Activated CD8-positive, alpha-beta memory T cell treated with anti-CD3 and anti-CD28 coated beads for 4 hours (primary cell): ENCODE data around the gene CNIH3.

Source experiments
- DNase-seq, 2 donors: peaks; one replicate each; pipeline ENCODE4 v3.0.0-alpha.2; 2020; ENCODE audit warnings: low read depth in 2 of 2

CNIH3 gene

GRCh38 chr1:224777180-224777579 is 161.1 kb downstream of the CNIH3 start:
- no peak for DNase-seq

GRCh38 chr1:224779536-224779935 is 163.4 kb downstream of the CNIH3 start:
- DNase-seq: no peak

GRCh38 chr1:224780736-224781135 is 164.6 kb downstream of the CNIH3 start:
- no peak for DNase-seq

- DNase-seq: no peak
Observed at GRCh38 chr1:224781800-224782199, 165.7 kb downstream of the CNIH3 start.

GRCh38 chr1:224782281-224783000 is 166.3 kb downstream of the CNIH3 start:
- no peak for DNase-seq

GRCh38 chr1:224783006-224783651 is 167.0 kb downstream of the CNIH3 start:
- no peak for DNase-seq

- no peak for DNase-seq
Observed at GRCh38 chr1:224784265-224785039, 168.3 kb downstream of the CNIH3 start.

GRCh38 chr1:224785040-224785328 is 168.9 kb downstream of the CNIH3 start:
- DNase-seq: no peak

- DNase-seq: no peak
Observed at GRCh38 chr1:224785622-224786021, 169.5 kb downstream of the CNIH3 start.

- no peak for DNase-seq
Observed at GRCh38 chr1:224786533-224787250, 170.6 kb downstream of the CNIH3 start.

GRCh38 chr1:224789311-224789710 is 173.2 kb downstream of the CNIH3 start:
- no peak for DNase-seq
